Measurements from ENCODE around the gene LNX1.

Gene LNX1

DNA sequence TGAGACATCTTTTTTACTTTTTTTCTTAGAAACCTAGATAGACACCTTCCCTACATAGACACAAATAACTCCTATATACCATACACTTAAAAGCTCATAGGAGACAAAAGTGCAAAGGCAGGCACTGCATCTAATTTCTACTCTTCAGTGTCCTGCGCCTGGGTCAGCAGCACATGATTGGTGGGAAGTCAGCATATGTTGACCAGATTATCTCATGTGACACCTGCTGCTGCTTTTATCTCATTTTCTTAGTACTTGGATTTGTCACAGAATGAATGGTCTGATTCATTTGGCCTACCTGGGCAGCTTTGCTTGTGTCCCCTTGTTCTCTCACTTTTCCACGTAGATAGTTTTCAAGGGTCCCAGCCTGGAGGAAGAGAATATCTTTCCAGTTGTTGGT lies 24.9 kb upstream of the LNX1 start:
- TF ChIP-seq, protein P1, sequence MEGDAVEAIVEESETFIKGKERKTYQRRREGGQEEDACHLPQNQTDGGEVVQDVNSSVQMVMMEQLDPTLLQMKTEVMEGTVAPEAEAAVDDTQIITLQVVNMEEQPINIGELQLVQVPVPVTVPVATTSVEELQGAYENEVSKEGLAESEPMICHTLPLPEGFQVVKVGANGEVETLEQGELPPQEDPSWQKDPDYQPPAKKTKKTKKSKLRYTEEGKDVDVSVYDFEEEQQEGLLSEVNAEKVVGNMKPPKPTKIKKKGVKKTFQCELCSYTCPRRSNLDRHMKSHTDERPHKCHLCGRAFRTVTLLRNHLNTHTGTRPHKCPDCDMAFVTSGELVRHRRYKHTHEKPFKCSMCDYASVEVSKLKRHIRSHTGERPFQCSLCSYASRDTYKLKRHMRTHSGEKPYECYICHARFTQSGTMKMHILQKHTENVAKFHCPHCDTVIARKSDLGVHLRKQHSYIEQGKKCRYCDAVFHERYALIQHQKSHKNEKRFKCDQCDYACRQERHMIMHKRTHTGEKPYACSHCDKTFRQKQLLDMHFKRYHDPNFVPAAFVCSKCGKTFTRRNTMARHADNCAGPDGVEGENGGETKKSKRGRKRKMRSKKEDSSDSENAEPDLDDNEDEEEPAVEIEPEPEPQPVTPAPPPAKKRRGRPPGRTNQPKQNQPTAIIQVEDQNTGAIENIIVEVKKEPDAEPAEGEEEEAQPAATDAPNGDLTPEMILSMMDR (IDR thresholded peaks at IDR 0.05) = no peak
- Histone ChIP-seq H3K9ac (no peak overlapping the region), H3K36me3 (ENCODE audit: control insufficient read depth, insufficient read depth, low read length) (no peaks in the 10 kb centered on the region), H3K4me1 (no peaks in the 10 kb centered on the region), H2AFZ (no peak overlapping the region), H3K27ac (no peak overlapping the region), H3K79me2 (no peaks in the 10 kb centered on the region), H3K9me3 (ENCODE audit: control insufficient read depth, low read length) (no peaks in the 10 kb centered on the region), H3K4me3 (ENCODE audit: low read depth, low read length) (no peak overlapping the region), H3K27me3 (ENCODE audit: control insufficient read depth, insufficient read depth, low read length) (no peaks in the 10 kb centered on the region), H3K4me2 (ENCODE audit: low read length) (no peak overlapping the region)

DNA sequence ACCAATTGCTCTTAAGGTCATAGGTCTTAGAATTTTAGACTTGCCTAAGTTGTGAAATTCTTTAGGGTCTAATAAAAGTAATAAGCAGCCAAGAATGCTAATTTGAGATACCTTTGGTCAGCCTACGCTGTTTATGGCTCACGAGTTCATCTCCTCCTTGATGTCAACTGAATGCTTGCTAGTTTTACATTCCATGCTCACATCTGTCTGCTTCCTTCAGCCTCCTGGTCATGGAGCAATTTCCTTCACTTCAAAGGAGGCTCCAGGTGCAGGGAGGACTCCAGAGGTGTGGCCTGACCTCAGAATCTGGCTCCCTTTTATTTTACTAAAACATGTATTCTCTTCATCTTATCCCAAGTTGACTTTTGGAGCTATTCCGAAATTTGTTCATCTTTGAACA lies 23.3 kb upstream of the LNX1 start:
- no peaks in the 10 kb centered on the region for H3K36me3 ChIP-seq (ENCODE audit: control insufficient read depth, insufficient read depth, low read length)
- no peaks in the 10 kb centered on the region for H3K9me3 ChIP-seq (ENCODE audit: control insufficient read depth, low read length)
- H3K4me1 ChIP-seq = no peaks in the 10 kb centered on the region
- H3K9ac ChIP-seq = no peak overlapping the region
- H2AFZ ChIP-seq = no peak overlapping the region
- TF ChIP-seq, protein P1 (IDR thresholded peaks at IDR 0.05) = no peak
- H3K27me3 ChIP-seq (ENCODE audit: control insufficient read depth, insufficient read depth, low read length) = no peaks in the 10 kb centered on the region
- H3K4me3 ChIP-seq (ENCODE audit: low read depth, low read length) = no peak overlapping the region
- no peak overlapping the region for H3K27ac ChIP-seq
- no peaks in the 10 kb centered on the region for H3K79me2 ChIP-seq
- H3K4me2 ChIP-seq (ENCODE audit: low read length) = no peak overlapping the region

DNA sequence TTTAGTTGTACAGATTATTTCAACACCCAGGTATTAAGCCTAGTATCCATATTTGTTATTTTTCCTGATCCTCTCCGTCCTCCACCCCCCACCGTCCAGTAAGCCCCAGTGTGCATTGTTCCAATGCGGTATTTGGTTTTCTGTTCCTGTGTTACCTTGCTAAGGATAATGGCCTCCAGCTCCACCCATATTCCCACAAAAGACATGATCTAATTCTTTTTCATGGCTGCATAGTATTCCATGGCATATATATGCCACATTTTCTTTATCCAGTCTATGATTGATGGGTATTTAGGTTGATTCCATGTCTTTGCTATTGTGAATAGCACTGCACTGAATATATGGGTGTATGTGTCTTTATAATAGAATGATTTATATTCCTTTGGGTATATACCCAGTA lies 22.1 kb upstream of the LNX1 start:
- Histone ChIP-seq H3K27me3 (ENCODE audit: control insufficient read depth, insufficient read depth, low read length) (no peaks in the 10 kb centered on the region), H3K9me3 (ENCODE audit: control insufficient read depth, low read length) (no peaks in the 10 kb centered on the region), H3K4me2 (ENCODE audit: low read length) (no peak overlapping the region), H3K4me1 (no peaks in the 10 kb centered on the region), H3K27ac (no peak overlapping the region), H3K79me2 (no peaks in the 10 kb centered on the region), H3K36me3 (ENCODE audit: control insufficient read depth, insufficient read depth, low read length) (no peaks in the 10 kb centered on the region), H2AFZ (no peak overlapping the region), H3K4me3 (ENCODE audit: low read depth, low read length) (no peak overlapping the region), H3K9ac (no peak overlapping the region)
- TF ChIP-seq, protein P1 (IDR thresholded peaks at IDR 0.05) = no peak

DNA sequence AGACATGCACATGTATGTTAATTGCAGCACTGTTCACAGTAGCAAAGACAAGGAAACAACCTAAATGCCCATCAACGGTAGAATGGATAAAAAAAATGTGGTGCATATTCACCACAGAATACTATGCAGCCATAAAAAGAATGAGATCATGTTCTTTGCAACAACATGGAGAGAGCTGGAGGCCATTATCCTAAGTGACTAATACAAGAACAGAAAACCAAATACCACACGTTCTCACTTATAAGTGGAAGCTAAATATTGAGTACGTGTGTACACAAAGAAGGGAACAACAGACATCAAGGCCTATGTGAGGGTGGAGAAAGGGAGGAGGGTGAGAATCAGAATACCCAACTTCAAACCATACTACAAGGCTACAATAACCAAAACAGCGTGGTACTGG lies 17.4 kb upstream of the LNX1 start:
- H3K9ac ChIP-seq = no peak overlapping the region
- no peak overlapping the region for H3K4me3 ChIP-seq (ENCODE audit: low read depth, low read length)
- no peaks in the 10 kb centered on the region for H3K9me3 ChIP-seq (ENCODE audit: control insufficient read depth, low read length)

DNA sequence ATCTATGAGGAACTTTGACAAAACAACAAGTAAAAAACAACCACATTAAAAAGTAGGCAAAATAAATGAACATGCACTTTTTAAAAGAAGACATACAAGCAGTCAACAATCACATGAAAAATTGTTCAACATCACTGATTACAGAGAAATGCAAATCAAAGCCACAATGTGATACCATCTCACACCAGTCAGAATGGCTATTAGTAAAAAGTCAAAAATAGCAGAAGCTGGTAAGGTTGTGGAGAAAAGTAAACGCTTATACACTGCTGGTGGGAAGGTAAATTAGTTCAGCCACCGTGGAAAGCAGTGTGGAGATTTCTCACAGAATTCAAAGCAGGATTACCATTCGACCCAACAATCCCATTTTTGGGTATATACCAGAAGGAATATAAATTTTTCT lies 17.0 kb upstream of the LNX1 start:
- no peak overlapping the region for H2AFZ ChIP-seq
- no peaks in the 10 kb centered on the region for H3K27me3 ChIP-seq (ENCODE audit: control insufficient read depth, insufficient read depth, low read length)
- no peak overlapping the region for H3K9ac ChIP-seq
- H3K27ac ChIP-seq = no peak overlapping the region
- no peaks in the 10 kb centered on the region for H3K36me3 ChIP-seq (ENCODE audit: control insufficient read depth, insufficient read depth, low read length)
- no peak overlapping the region for H3K4me2 ChIP-seq (ENCODE audit: low read length)
- TF ChIP-seq, protein P1 (IDR thresholded peaks at IDR 0.05) = no peak
- H3K9me3 ChIP-seq (ENCODE audit: control insufficient read depth, low read length) = no peaks in the 10 kb centered on the region
- H3K4me1 ChIP-seq = no peaks in the 10 kb centered on the region
- H3K79me2 ChIP-seq = no peaks in the 10 kb centered on the region
- H3K4me3 ChIP-seq (ENCODE audit: low read depth, low read length) = no peak overlapping the region

More for the DNA sequence above, 17.4 kb upstream of the LNX1 start:
- Histone ChIP-seq H3K79me2 (no peaks in the 10 kb centered on the region), H3K27ac (no peak overlapping the region), H3K4me2 (ENCODE audit: low read length) (no peak overlapping the region), H3K27me3 (ENCODE audit: control insufficient read depth, insufficient read depth, low read length) (no peaks in the 10 kb centered on the region), H3K36me3 (ENCODE audit: control insufficient read depth, insufficient read depth, low read length) (no peaks in the 10 kb centered on the region), H2AFZ (no peak overlapping the region), H3K4me1 (no peaks in the 10 kb centered on the region)
- TF ChIP-seq, protein P1 (IDR thresholded peaks at IDR 0.05) = no peak

Measured in parathyroid adenoma (tissue), 2 donors.